Spleen (tissue), 7 donors: ENCODE results near the gene RCC2.

ENCODE experiments used
- POLR2A ChIP-seq, 3 donors: fragments of 450-650 bp; IDR thresholded peaks; one replicate each; pipeline ENCODE4 v1.5.1; 2017; ENCODE audit warnings: antibody characterized with exemption in 3 of 3, mild to moderate bottlenecking in 1 of 3
- POLR2AphosphoS5 ChIP-seq, 3 donors: sonication (generic); formaldehyde crosslinking; IDR thresholded peaks; one replicate each; pipeline ENCODE4 v1.5.1; 2017; ENCODE audit warnings: antibody characterized with exemption in 3 of 3
- TF ChIP-seq, protein P1 (sequence below), 11 experiments: fragments of 200-600 bp in 7 of 11; fragments of 450-650 bp in 4 of 11; sonication (generic) in 4 of 11; IDR thresholded peaks in 8 of 11; conservative IDR thresholded peaks in 3 of 11; 1 replicate in 7 of 11; 2 replicates in 4 of 11; pipeline versions ENCODE4 v1.4.0 to v1.8.0; 2016 to 2021; ENCODE audit warnings: antibody characterized with exemption in 11 of 11, inconsistent platforms in 4 of 11, mild to moderate bottlenecking in 1 of 11
- donor health status: DM: no; HTN: no; CAD: no; lungs with moderate emphysema.
- donor health status: DM: no; HTN: no; CAD: no.
- donor health status: DM: no; HTN: no; CAD: no.

GRCh38 chr1:17416389-17416788 lies 23.1 kb downstream of the RCC2 start:
- TF ChIP-seq POLR2A (IDR thresholded peaks at IDR 0.05) (no peak), POLR2AphosphoS5 (IDR thresholded peaks at IDR 0.05) (peak in 2 of 3 donors; percentile 18 to 31)
- TF ChIP-seq, protein P1, sequence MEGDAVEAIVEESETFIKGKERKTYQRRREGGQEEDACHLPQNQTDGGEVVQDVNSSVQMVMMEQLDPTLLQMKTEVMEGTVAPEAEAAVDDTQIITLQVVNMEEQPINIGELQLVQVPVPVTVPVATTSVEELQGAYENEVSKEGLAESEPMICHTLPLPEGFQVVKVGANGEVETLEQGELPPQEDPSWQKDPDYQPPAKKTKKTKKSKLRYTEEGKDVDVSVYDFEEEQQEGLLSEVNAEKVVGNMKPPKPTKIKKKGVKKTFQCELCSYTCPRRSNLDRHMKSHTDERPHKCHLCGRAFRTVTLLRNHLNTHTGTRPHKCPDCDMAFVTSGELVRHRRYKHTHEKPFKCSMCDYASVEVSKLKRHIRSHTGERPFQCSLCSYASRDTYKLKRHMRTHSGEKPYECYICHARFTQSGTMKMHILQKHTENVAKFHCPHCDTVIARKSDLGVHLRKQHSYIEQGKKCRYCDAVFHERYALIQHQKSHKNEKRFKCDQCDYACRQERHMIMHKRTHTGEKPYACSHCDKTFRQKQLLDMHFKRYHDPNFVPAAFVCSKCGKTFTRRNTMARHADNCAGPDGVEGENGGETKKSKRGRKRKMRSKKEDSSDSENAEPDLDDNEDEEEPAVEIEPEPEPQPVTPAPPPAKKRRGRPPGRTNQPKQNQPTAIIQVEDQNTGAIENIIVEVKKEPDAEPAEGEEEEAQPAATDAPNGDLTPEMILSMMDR (IDR thresholded peaks at IDR 0.05 in 8 of 11, conservative IDR thresholded peaks at IDR 0.05 in 3 of 11) = no peak
